Esophagus squamous epithelium (tissue), 4 donors: Measurements from ENCODE around the gene STYXL1.

ENCODE experiments used
- POLR2A ChIP-seq, 4 donors: fragments of 450-650 bp; IDR thresholded peaks; one replicate each; pipeline ENCODE4 v1.6.1; 2017; ENCODE audit warnings: antibody characterized with exemption in 4 of 4, mild to moderate bottlenecking in 4 of 4, moderate library complexity in 3 of 4
- TF ChIP-seq, protein P1 (sequence below), 6 experiments: fragments of 450-650 bp in 4 of 6; fragments of 200-600 bp in 2 of 6; sonication (generic) in 2 of 6; IDR thresholded peaks; one replicate each; pipeline ENCODE4 v1.5.1; 2016 to 2019; ENCODE audit warnings: antibody characterized with exemption in 6 of 6, mild to moderate bottlenecking in 4 of 6, moderate library complexity in 4 of 6

DNA sequence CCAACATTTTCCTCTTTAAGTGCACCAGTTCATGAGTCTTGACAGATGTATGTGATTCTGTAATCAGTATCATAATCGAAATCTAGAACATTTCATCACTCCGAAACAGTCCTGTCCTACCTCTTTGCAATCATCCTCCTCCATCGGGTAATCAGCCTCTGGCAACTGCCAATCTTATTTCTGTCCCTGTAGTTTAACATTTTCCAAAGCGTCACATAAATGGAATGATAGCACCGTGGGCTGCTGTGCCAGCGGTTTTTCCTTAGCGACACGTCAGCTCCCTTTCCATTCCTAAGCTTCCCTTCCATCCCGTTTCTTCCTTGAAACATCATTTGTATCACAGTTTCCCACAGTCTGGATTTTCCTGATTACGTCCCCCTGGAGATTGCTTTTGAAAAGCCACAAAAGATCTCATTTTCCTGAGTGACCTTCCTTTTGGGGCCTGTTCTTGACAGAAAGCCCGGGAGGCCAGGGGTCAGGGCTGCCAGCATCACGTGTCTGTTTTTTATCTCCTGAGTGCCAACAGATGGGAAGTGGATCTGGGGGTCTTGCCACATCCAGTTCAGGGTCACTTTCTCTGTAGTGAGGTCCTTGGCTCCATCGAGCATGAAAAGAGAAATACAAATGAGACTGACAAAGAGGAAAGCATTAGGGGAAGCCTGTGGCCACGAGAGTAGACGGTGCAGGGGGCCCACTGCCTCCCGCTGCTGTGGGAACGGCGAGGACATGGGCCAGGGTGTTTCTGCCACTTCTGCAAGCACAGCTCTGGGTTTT is 85.0 kb downstream of the STYXL1 start:
- TF ChIP-seq, protein P1, sequence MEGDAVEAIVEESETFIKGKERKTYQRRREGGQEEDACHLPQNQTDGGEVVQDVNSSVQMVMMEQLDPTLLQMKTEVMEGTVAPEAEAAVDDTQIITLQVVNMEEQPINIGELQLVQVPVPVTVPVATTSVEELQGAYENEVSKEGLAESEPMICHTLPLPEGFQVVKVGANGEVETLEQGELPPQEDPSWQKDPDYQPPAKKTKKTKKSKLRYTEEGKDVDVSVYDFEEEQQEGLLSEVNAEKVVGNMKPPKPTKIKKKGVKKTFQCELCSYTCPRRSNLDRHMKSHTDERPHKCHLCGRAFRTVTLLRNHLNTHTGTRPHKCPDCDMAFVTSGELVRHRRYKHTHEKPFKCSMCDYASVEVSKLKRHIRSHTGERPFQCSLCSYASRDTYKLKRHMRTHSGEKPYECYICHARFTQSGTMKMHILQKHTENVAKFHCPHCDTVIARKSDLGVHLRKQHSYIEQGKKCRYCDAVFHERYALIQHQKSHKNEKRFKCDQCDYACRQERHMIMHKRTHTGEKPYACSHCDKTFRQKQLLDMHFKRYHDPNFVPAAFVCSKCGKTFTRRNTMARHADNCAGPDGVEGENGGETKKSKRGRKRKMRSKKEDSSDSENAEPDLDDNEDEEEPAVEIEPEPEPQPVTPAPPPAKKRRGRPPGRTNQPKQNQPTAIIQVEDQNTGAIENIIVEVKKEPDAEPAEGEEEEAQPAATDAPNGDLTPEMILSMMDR (IDR thresholded peaks at IDR 0.05): no peak
- no peak for TF ChIP-seq POLR2A (IDR thresholded peaks at IDR 0.05)
